ENCODE measurements around the gene C5orf34. TPM values are rescaled to one million over a fixed set of nuclear protein-coding genes. Genes with fewer than 3 reads are reported as not detected.

Gene C5orf34
- total and polyA plus RNA-seq, 2 of the 4 experiments (the other 2 are of a cell fraction) = 3.3 to 6.1 TPM

GRCh38 chr5:43553381-43553780, 38.4 kb upstream of the C5orf34 start:
- Histone ChIP-seq H4K5ac (ENCODE audit: low read depth, low read length) (no peak overlapping the region), H4K20me1 (ENCODE audit: insufficient read depth, low read length) (peaks cover 13% of the 10 kb centered on the region; the same call in 1 of the 2 replicates), H3K56ac (ENCODE audit: extremely low read depth, insufficient read depth, low read length) (no peak overlapping the region), H2BK20ac (ENCODE audit: low read depth, low read length) (no peak overlapping the region), H3K27ac (ENCODE audit: insufficient read depth, low read length) (no peak overlapping the region), H3K79me1 (ENCODE audit: low read depth in 1 of 2, low read length in 2 of 2) (peaks cover 19 to 43% of the 10 kb centered on the region in 2 experiments), H3K4ac (ENCODE audit: low read depth, low read length) (no peak overlapping the region), H2AFZ (replicated peaks; ENCODE audit: low read length, poor library complexity) (no peak overlapping the region), H3K4me1 (ENCODE audit: control insufficient read depth, insufficient read depth, low read length) (peaks cover 3% of the 10 kb centered on the region; the same call in 1 of the 2 replicates), H2BK5ac (ENCODE audit: low read depth, low read length, poor library complexity, severe bottlenecking) (no peak overlapping the region), H3K14ac (replicated peaks; ENCODE audit: low read depth, low read length) (no peak overlapping the region), H2BK120ac (ENCODE audit: low read depth, low read length) (no peak overlapping the region), H2AK9ac (replicated peaks; ENCODE audit: low read depth, low read length, poor library complexity) (no peak overlapping the region), H2AK5ac (ENCODE audit: low read depth, low read length) (no peak overlapping the region), H3K4me3 (ENCODE audit: insufficient read depth, low read depth, low read length) (no peak overlapping the region), H3K27me3 (ENCODE audit: control insufficient read depth, insufficient read depth, low read length) (no peaks in the 10 kb centered on the region), H4K8ac (ENCODE audit: low read depth in 2 of 2, low read length in 2 of 2) (no peak overlapping the region), H2BK15ac (ENCODE audit: low read depth, low read length) (no peak overlapping the region), H3K9ac (ENCODE audit: low read depth, low read length) (no peak overlapping the region), H3K9me1 (ENCODE audit: insufficient read depth, low read length) (peaks cover 2% of the 10 kb centered on the region; the same call in 1 of the 2 replicates), H3K23ac (ENCODE audit: low read depth, low read length) (no peak overlapping the region), H4K91ac (ENCODE audit: insufficient read depth, low read depth, low read length) (no peak overlapping the region), H3K18ac (ENCODE audit: low read depth, low read length) (no peak overlapping the region), H3K36me3 (ENCODE audit: control insufficient read depth, insufficient read depth, low read length) (peaks cover 16% of the 10 kb centered on the region), H3K9me3 (ENCODE audit: control insufficient read depth, insufficient read depth, low read length) (no peaks in the 10 kb centered on the region), H3K4me2 (ENCODE audit: low read depth, low read length) (0 out of 2 replicates have a peak overlapping the region, but pooled peaks have one; percentile 8)
- ATAC-seq (ENCODE audit: low read depth) = no peak
- DNase-seq = peak; percentile 50
- ChIA-PET CTCF (no interaction called here), POLR2A (ENCODE audit: unreplicated experiment) (no interaction called here)
- no TSS peak for BruUV-seq (replicated peaks)
- WGBS, 2 experiments (ENCODE audit: extremely low coverage in 2 of 2, insufficient read length in 1 of 2) = no CpG with 5 or more reads among the region's 2 CpGs
- intact Hi-C loops (cut with micrococcal nuclease) = loop anchor here (10.0 kb wide), 1 partner anchor 1221 kb away; no protein-coding TSS in a partner anchor
- TF ChIP-seq MAFK (IDR thresholded peaks at IDR 0.05; ENCODE audit: low read depth, low read length) (no peak), NFE2L2 (IDR thresholded peaks at IDR 0.05; ENCODE audit: low read depth, low read length) (no peak), RAD21 (IDR thresholded peaks at IDR 0.05; ENCODE audit: low read length) (no peak), RCOR1 (IDR thresholded peaks at IDR 0.05; ENCODE audit: insufficient replicate concordance, low read length) (no peak), RFX5 (IDR thresholded peaks at IDR 0.05; ENCODE audit: low read depth, low read length) (no peak), POLR2A (IDR thresholded peaks at IDR 0.05; ENCODE audit: low read depth, low read length) (no peak), CEBPB (IDR thresholded peaks at IDR 0.05; ENCODE audit: low read depth, low read length) (no peak), SMC3 (IDR thresholded peaks at IDR 0.05; ENCODE audit: low read depth, low read length) (no peak), FOS (IDR thresholded peaks at IDR 0.05; ENCODE audit: low read depth, low read length) (no peak), USF2 (IDR thresholded peaks at IDR 0.05; ENCODE audit: low read depth, low read length) (no peak), MXI1 (IDR thresholded peaks at IDR 0.05; ENCODE audit: borderline replicate concordance, low read depth, low read length) (no peak), CHD1 (IDR thresholded peaks at IDR 0.05; ENCODE audit: low read depth, low read length) (no peak)
- TF ChIP-seq, protein P1, sequence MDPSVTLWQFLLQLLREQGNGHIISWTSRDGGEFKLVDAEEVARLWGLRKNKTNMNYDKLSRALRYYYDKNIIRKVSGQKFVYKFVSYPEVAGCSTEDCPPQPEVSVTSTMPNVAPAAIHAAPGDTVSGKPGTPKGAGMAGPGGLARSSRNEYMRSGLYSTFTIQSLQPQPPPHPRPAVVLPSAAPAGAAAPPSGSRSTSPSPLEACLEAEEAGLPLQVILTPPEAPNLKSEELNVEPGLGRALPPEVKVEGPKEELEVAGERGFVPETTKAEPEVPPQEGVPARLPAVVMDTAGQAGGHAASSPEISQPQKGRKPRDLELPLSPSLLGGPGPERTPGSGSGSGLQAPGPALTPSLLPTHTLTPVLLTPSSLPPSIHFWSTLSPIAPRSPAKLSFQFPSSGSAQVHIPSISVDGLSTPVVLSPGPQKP (IDR thresholded peaks at IDR 0.05; ENCODE audit: borderline replicate concordance, low read depth, low read length) = no peak
- TF ChIP-seq, protein P2, sequence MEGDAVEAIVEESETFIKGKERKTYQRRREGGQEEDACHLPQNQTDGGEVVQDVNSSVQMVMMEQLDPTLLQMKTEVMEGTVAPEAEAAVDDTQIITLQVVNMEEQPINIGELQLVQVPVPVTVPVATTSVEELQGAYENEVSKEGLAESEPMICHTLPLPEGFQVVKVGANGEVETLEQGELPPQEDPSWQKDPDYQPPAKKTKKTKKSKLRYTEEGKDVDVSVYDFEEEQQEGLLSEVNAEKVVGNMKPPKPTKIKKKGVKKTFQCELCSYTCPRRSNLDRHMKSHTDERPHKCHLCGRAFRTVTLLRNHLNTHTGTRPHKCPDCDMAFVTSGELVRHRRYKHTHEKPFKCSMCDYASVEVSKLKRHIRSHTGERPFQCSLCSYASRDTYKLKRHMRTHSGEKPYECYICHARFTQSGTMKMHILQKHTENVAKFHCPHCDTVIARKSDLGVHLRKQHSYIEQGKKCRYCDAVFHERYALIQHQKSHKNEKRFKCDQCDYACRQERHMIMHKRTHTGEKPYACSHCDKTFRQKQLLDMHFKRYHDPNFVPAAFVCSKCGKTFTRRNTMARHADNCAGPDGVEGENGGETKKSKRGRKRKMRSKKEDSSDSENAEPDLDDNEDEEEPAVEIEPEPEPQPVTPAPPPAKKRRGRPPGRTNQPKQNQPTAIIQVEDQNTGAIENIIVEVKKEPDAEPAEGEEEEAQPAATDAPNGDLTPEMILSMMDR (conservative IDR thresholded peaks at IDR 0.05; ENCODE audit: low read depth, low read length) = no peak
- dilution Hi-C loops (cut with HindIII; ENCODE audit: low sequenced_read_pairs, unreplicated experiment) = no loop called here
- in situ Hi-C loops (cut with MboI; ENCODE audit: low sequenced_read_pairs) = no loop called here

Measured in IMR-90 (cell line).